ENCODE data around the gene CYFIP2. TPM values are rescaled to one million over a fixed set of nuclear protein-coding genes. Genes with fewer than 3 reads are reported as not detected.

The CYFIP2 gene
- total and polyA plus RNA-seq, 2 experiments from 2014 or later: 2.2 to 5.9 TPM

- H3K4me3 ChIP-seq: no peak overlapping the region
- H3K27ac ChIP-seq: no peak overlapping the region
- H3K4me1 ChIP-seq (ENCODE audit: insufficient read depth): 0 out of 2 replicates have a peak, but pooled peaks cover 10% of the 10 kb centered on the region
- H4K20me1 ChIP-seq (ENCODE audit: insufficient read depth): no peaks in the 10 kb centered on the region
- H3K9ac ChIP-seq: no peak overlapping the region
- in situ Hi-C loops (cut with MboI): loop anchor here (25.0 kb wide), 1 partner anchor 398 kb away; the partner anchor contains the start of genes LSM11 and THG1L
- H3K4me2 ChIP-seq (ENCODE audit: unreplicated experiment): no peak overlapping the region
- no peaks in the 10 kb centered on the region for H3K9me2 ChIP-seq (ENCODE audit: insufficient read depth)
- TF ChIP-seq EZH2phosphoT487 (IDR thresholded peaks at IDR 0.05; ENCODE audit: insufficient read depth, low read depth) (no peak), EZH2 (IDR thresholded peaks at IDR 0.05; ENCODE audit: insufficient read depth, poor library complexity, severe bottlenecking) (no peak)
- no peak for DNase-seq
- no peaks in the 10 kb centered on the region for H3K79me2 ChIP-seq (ENCODE audit: insufficient read depth)
- no peak overlapping the region for H2AFZ ChIP-seq
- H3F3A ChIP-seq (ENCODE audit: insufficient read depth): peaks cover 7% of the 10 kb centered on the region; the same call in 1 of the 2 replicates
- no peaks in the 10 kb centered on the region for H3K27me3 ChIP-seq (replicated peaks; ENCODE audit: insufficient read depth)
- H3K9me3 ChIP-seq (ENCODE audit: low read depth): no peaks in the 10 kb centered on the region
- no peaks in the 10 kb centered on the region for H3K36me3 ChIP-seq (ENCODE audit: low read depth)
- WGBS, 2 experiments (ENCODE audit: low coverage in 1 of 2, low lambda C conversion rate in 2 of 2, missing lambda C conversion rate in 2 of 2): 84 to 94% methylated on average over 1 of the region's 1 CpG
These were observed 73.5 kb downstream of the CYFIP2 start for GRCh38 chr5:157339409-157339808.

GRCh38 chr5:157342822-157343402 lies 77.0 kb downstream of the CYFIP2 start:
- no peaks in the 10 kb centered on the region for H3F3A ChIP-seq (ENCODE audit: insufficient read depth)
- no peaks in the 10 kb centered on the region for H4K20me1 ChIP-seq (ENCODE audit: insufficient read depth)
- H3K9ac ChIP-seq: no peak overlapping the region
- in situ Hi-C loops (cut with MboI): loop anchor here (25.0 kb wide), 1 partner anchor 394 kb away; the partner anchor contains the start of genes LSM11 and THG1L
- H3K27me3 ChIP-seq (replicated peaks; ENCODE audit: insufficient read depth): no peaks in the 10 kb centered on the region
- H3K9me3 ChIP-seq (ENCODE audit: low read depth): no peaks in the 10 kb centered on the region
- no peak overlapping the region for H3K27ac ChIP-seq
- no peak overlapping the region for H3K4me3 ChIP-seq
- H2AFZ ChIP-seq: no peak overlapping the region
- no peaks in the 10 kb centered on the region for H3K36me3 ChIP-seq (ENCODE audit: low read depth)
- H3K9me2 ChIP-seq (ENCODE audit: insufficient read depth): no peaks in the 10 kb centered on the region
- peak; percentile 65 for DNase-seq
- TF ChIP-seq EZH2phosphoT487 (IDR thresholded peaks at IDR 0.05; ENCODE audit: insufficient read depth, low read depth) (no peak), EZH2 (IDR thresholded peaks at IDR 0.05; ENCODE audit: insufficient read depth, poor library complexity, severe bottlenecking) (no peak)
- H3K4me2 ChIP-seq (ENCODE audit: unreplicated experiment): no peak overlapping the region
- WGBS, 2 experiments (ENCODE audit: low coverage in 1 of 2, low lambda C conversion rate in 2 of 2, missing lambda C conversion rate in 2 of 2): 81 to 82% methylated on average over 16 of the region's 16 CpGs
- no peaks in the 10 kb centered on the region for H3K4me1 ChIP-seq (ENCODE audit: insufficient read depth)
- no peaks in the 10 kb centered on the region for H3K79me2 ChIP-seq (ENCODE audit: insufficient read depth)

GRCh38 chr5:157343842-157344790 lies 78.2 kb downstream of the CYFIP2 start:
- Histone ChIP-seq H4K20me1 (ENCODE audit: insufficient read depth) (no peaks in the 10 kb centered on the region), H2AFZ (no peak overlapping the region), H3K27me3 (replicated peaks; ENCODE audit: insufficient read depth) (no peaks in the 10 kb centered on the region), H3K4me1 (ENCODE audit: insufficient read depth) (no peaks in the 10 kb centered on the region), H3K9me3 (ENCODE audit: low read depth) (no peaks in the 10 kb centered on the region), H3K9ac (no peak overlapping the region), H3K27ac (no peak overlapping the region), H3K9me2 (ENCODE audit: insufficient read depth) (no peaks in the 10 kb centered on the region), H3K79me2 (ENCODE audit: insufficient read depth) (no peaks in the 10 kb centered on the region), H3F3A (ENCODE audit: insufficient read depth) (no peaks in the 10 kb centered on the region), H3K4me3 (no peak overlapping the region), H3K36me3 (ENCODE audit: low read depth) (no peaks in the 10 kb centered on the region), H3K4me2 (ENCODE audit: unreplicated experiment) (no peak overlapping the region)
- in situ Hi-C loops (cut with MboI): loop anchor here (25.0 kb wide), 1 partner anchor 393 kb away; the partner anchor contains the start of genes LSM11 and THG1L
- peak; percentile 51 for DNase-seq
- TF ChIP-seq EZH2phosphoT487 (IDR thresholded peaks at IDR 0.05; ENCODE audit: insufficient read depth, low read depth) (no peak), EZH2 (IDR thresholded peaks at IDR 0.05; ENCODE audit: insufficient read depth, poor library complexity, severe bottlenecking) (no peak)
- 78 to 85% methylated on average over 14 of the region's 14 CpGs for WGBS, 2 experiments (ENCODE audit: low coverage in 1 of 2, low lambda C conversion rate in 2 of 2, missing lambda C conversion rate in 2 of 2)

- WGBS, 2 experiments (ENCODE audit: low coverage in 1 of 2, low lambda C conversion rate in 2 of 2, missing lambda C conversion rate in 2 of 2): 83 to 86% methylated on average over 7 of the region's 7 CpGs
- Histone ChIP-seq H3K27me3 (replicated peaks; ENCODE audit: insufficient read depth) (no peaks in the 10 kb centered on the region), H3K4me2 (ENCODE audit: unreplicated experiment) (no peak overlapping the region), H3F3A (ENCODE audit: insufficient read depth) (no peaks in the 10 kb centered on the region), H3K9ac (no peak overlapping the region), H3K36me3 (ENCODE audit: low read depth) (no peaks in the 10 kb centered on the region), H3K9me2 (ENCODE audit: insufficient read depth) (no peaks in the 10 kb centered on the region), H3K79me2 (ENCODE audit: insufficient read depth) (no peaks in the 10 kb centered on the region), H3K27ac (no peak overlapping the region), H3K4me1 (ENCODE audit: insufficient read depth) (no peaks in the 10 kb centered on the region), H2AFZ (no peak overlapping the region), H4K20me1 (ENCODE audit: insufficient read depth) (no peaks in the 10 kb centered on the region), H3K4me3 (no peak overlapping the region), H3K9me3 (ENCODE audit: low read depth) (no peaks in the 10 kb centered on the region)
- in situ Hi-C loops (cut with MboI): loop anchor here (25.0 kb wide), 1 partner anchor 392 kb away; the partner anchor contains the start of genes LSM11 and THG1L
- DNase-seq: no peak
- TF ChIP-seq EZH2 (IDR thresholded peaks at IDR 0.05; ENCODE audit: insufficient read depth, poor library complexity, severe bottlenecking) (no peak), EZH2phosphoT487 (IDR thresholded peaks at IDR 0.05; ENCODE audit: insufficient read depth, low read depth) (no peak)
These were observed 79.1 kb downstream of the CYFIP2 start for GRCh38 chr5:157345067-157345466.
